ENCODE data around the gene HBG2. TPM values are rescaled to one million over a fixed set of nuclear protein-coding genes. Genes with fewer than 3 reads are reported as not detected.

HBG2 gene
- total and polyA plus RNA-seq, 2 experiments from 2014 or later, result not detected

GRCh38 chr11:5247472-5248192, 6.9 kb downstream of the HBG2 start:
- 76% methylated on average over 3 of the region's 3 CpGs for WGBS (ENCODE audit: low lambda C conversion rate, missing lambda C conversion rate)
- Histone ChIP-seq H3K9me2 (replicated peaks; ENCODE audit: insufficient read depth) (no peaks in the 10 kb centered on the region), H2AFZ (no peak overlapping the region), H3K4me3 (no peak overlapping the region), H3K36me3 (replicated peaks; ENCODE audit: insufficient read depth, low read depth) (no peaks in the 10 kb centered on the region), H3K27ac (no peak overlapping the region), H3K79me2 (no peaks in the 10 kb centered on the region), H4K20me1 (ENCODE audit: insufficient read depth, poor library complexity, severe bottlenecking) (no peaks in the 10 kb centered on the region), H3K4me1 (ENCODE audit: insufficient read depth) (no peaks in the 10 kb centered on the region), H3K9me3 (ENCODE audit: low read depth) (no peaks in the 10 kb centered on the region), H3K4me2 (no peak overlapping the region), H3K27me3 (no peaks in the 10 kb centered on the region)
- DNase-seq (ENCODE audit: low spot score), result no peak
- TF ChIP-seq EZH2phosphoT487 (IDR thresholded peaks at IDR 0.05; ENCODE audit: low read depth, severe bottlenecking, unreplicated experiment), result no peak
- no peak for TF ChIP-seq EZH2 (IDR thresholded peaks at IDR 0.05; ENCODE audit: borderline replicate concordance)
- no peak for TF ChIP-seq CTCF (IDR thresholded peaks at IDR 0.05; ENCODE audit: poor library complexity)

GRCh38 chr11:5246772-5247471, 7.7 kb downstream of the HBG2 start:
- no peaks in the 10 kb centered on the region for H3K4me1 ChIP-seq (ENCODE audit: insufficient read depth)
- TF ChIP-seq CTCF (IDR thresholded peaks at IDR 0.05; ENCODE audit: poor library complexity) (no peak), EZH2 (IDR thresholded peaks at IDR 0.05; ENCODE audit: borderline replicate concordance) (no peak), EZH2phosphoT487 (IDR thresholded peaks at IDR 0.05; ENCODE audit: low read depth, severe bottlenecking, unreplicated experiment) (no peak)
- no peak overlapping the region for H3K27ac ChIP-seq
- H3K4me3 ChIP-seq, result no peak overlapping the region
- H3K36me3 ChIP-seq (replicated peaks; ENCODE audit: insufficient read depth, low read depth), result no peaks in the 10 kb centered on the region
- H3K4me2 ChIP-seq, result no peak overlapping the region
- no peaks in the 10 kb centered on the region for H3K9me2 ChIP-seq (replicated peaks; ENCODE audit: insufficient read depth)
- H3K79me2 ChIP-seq, result no peaks in the 10 kb centered on the region
- no peak overlapping the region for H2AFZ ChIP-seq
- H4K20me1 ChIP-seq (ENCODE audit: insufficient read depth, poor library complexity, severe bottlenecking), result no peaks in the 10 kb centered on the region
- WGBS (ENCODE audit: low lambda C conversion rate, missing lambda C conversion rate), result 78% methylated on average over 6 of the region's 6 CpGs
- no peak for DNase-seq (ENCODE audit: low spot score)
- no peaks in the 10 kb centered on the region for H3K27me3 ChIP-seq
- no peaks in the 10 kb centered on the region for H3K9me3 ChIP-seq (ENCODE audit: low read depth)

GRCh38 chr11:5245155-5245554, 9.4 kb downstream of the HBG2 start:
- no peak overlapping the region for H2AFZ ChIP-seq
- no peaks in the 10 kb centered on the region for H3K9me3 ChIP-seq (ENCODE audit: low read depth)
- no peak overlapping the region for H3K27ac ChIP-seq
- 95% methylated on average over 2 of the region's 2 CpGs for WGBS (ENCODE audit: low lambda C conversion rate, missing lambda C conversion rate)
- no peak for DNase-seq (ENCODE audit: low spot score)
- H3K36me3 ChIP-seq (replicated peaks; ENCODE audit: insufficient read depth, low read depth), result no peaks in the 10 kb centered on the region
- no peak overlapping the region for H3K4me2 ChIP-seq
- no peaks in the 10 kb centered on the region for H3K4me1 ChIP-seq (ENCODE audit: insufficient read depth)
- H3K4me3 ChIP-seq, result no peak overlapping the region
- no peaks in the 10 kb centered on the region for H4K20me1 ChIP-seq (ENCODE audit: insufficient read depth, poor library complexity, severe bottlenecking)
- TF ChIP-seq EZH2 (IDR thresholded peaks at IDR 0.05; ENCODE audit: borderline replicate concordance) (no peak), CTCF (IDR thresholded peaks at IDR 0.05; ENCODE audit: poor library complexity) (no peak), EZH2phosphoT487 (IDR thresholded peaks at IDR 0.05; ENCODE audit: low read depth, severe bottlenecking, unreplicated experiment) (no peak)
- no peaks in the 10 kb centered on the region for H3K9me2 ChIP-seq (replicated peaks; ENCODE audit: insufficient read depth)
- no peaks in the 10 kb centered on the region for H3K27me3 ChIP-seq
- no peaks in the 10 kb centered on the region for H3K79me2 ChIP-seq
